ENCODE results near the gene SEPTIN12. TPM values are rescaled to one million over a fixed set of nuclear protein-coding genes. Genes with fewer than 3 reads are reported as not detected.

The SEPTIN12 gene
- total RNA-seq, 1 experiment from 2014 or later = not detected

GRCh38 chr16:4825196-4825595 lies 37.1 kb upstream of the SEPTIN12 start:
- Histone ChIP-seq H3K27me3 (replicated peaks; ENCODE audit: insufficient read depth, low read depth, low read length, poor library complexity) (no peaks in the 10 kb centered on the region), H3K36me3 (ENCODE audit: insufficient read depth, low read length, poor library complexity, severe bottlenecking) (peaks cover 62% of the 10 kb centered on the region), H3K4me3 (ENCODE audit: low read depth, low read length, poor library complexity, severe bottlenecking) (no peak overlapping the region), H3K27ac (ENCODE audit: low read depth, low read length, poor library complexity, severe bottlenecking) (no peak overlapping the region), H3K9me3 (ENCODE audit: low read depth, low read length, poor library complexity, severe bottlenecking) (no peaks in the 10 kb centered on the region), H3K4me1 (ENCODE audit: insufficient read depth, low read length, poor library complexity, severe bottlenecking) (no peaks in the 10 kb centered on the region)
- no peak for TF ChIP-seq EZH2 (IDR thresholded peaks at IDR 0.05; ENCODE audit: borderline replicate concordance, low read depth, low read length, poor library complexity, severe bottlenecking)
- TF ChIP-seq, protein P1, sequence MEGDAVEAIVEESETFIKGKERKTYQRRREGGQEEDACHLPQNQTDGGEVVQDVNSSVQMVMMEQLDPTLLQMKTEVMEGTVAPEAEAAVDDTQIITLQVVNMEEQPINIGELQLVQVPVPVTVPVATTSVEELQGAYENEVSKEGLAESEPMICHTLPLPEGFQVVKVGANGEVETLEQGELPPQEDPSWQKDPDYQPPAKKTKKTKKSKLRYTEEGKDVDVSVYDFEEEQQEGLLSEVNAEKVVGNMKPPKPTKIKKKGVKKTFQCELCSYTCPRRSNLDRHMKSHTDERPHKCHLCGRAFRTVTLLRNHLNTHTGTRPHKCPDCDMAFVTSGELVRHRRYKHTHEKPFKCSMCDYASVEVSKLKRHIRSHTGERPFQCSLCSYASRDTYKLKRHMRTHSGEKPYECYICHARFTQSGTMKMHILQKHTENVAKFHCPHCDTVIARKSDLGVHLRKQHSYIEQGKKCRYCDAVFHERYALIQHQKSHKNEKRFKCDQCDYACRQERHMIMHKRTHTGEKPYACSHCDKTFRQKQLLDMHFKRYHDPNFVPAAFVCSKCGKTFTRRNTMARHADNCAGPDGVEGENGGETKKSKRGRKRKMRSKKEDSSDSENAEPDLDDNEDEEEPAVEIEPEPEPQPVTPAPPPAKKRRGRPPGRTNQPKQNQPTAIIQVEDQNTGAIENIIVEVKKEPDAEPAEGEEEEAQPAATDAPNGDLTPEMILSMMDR (conservative IDR thresholded peaks at IDR 0.05; ENCODE audit: low read depth, low read length) = no peak
- CTCF ChIA-PET = no interaction called here
- intact Hi-C loops (cut with micrococcal nuclease; ENCODE audit: unreplicated experiment) = no loop called here
- no TSS peak for BruUV-seq (replicated peaks)
- no peak for DNase-seq (ENCODE audit: low spot score)
- POLR2A ChIA-PET (ENCODE audit: low non-redundant PET) = no interaction called here

- Histone ChIP-seq H3K4me3 (ENCODE audit: low read depth, low read length, poor library complexity, severe bottlenecking) (no peak overlapping the region), H3K4me1 (ENCODE audit: insufficient read depth, low read length, poor library complexity, severe bottlenecking) (no peaks in the 10 kb centered on the region), H3K36me3 (ENCODE audit: insufficient read depth, low read length, poor library complexity, severe bottlenecking) (peaks cover 52% of the 10 kb centered on the region), H3K9me3 (ENCODE audit: low read depth, low read length, poor library complexity, severe bottlenecking) (no peaks in the 10 kb centered on the region), H3K27me3 (replicated peaks; ENCODE audit: insufficient read depth, low read depth, low read length, poor library complexity) (no peaks in the 10 kb centered on the region), H3K27ac (ENCODE audit: low read depth, low read length, poor library complexity, severe bottlenecking) (no peak overlapping the region)
- ChIA-PET POLR2A (ENCODE audit: low non-redundant PET) (no interaction called here), CTCF (no interaction called here)
- intact Hi-C loops (cut with micrococcal nuclease; ENCODE audit: unreplicated experiment) = no loop called here
- BruUV-seq (replicated peaks) = no TSS peak
- no peak for DNase-seq (ENCODE audit: low spot score)
- TF ChIP-seq EZH2 (IDR thresholded peaks at IDR 0.05; ENCODE audit: borderline replicate concordance, low read depth, low read length, poor library complexity, severe bottlenecking) = no peak
- TF ChIP-seq, protein P1 (conservative IDR thresholded peaks at IDR 0.05; ENCODE audit: low read depth, low read length) = no peak
Observed at GRCh38 chr16:4820652-4821051, 32.5 kb upstream of the SEPTIN12 start.

DNA sequence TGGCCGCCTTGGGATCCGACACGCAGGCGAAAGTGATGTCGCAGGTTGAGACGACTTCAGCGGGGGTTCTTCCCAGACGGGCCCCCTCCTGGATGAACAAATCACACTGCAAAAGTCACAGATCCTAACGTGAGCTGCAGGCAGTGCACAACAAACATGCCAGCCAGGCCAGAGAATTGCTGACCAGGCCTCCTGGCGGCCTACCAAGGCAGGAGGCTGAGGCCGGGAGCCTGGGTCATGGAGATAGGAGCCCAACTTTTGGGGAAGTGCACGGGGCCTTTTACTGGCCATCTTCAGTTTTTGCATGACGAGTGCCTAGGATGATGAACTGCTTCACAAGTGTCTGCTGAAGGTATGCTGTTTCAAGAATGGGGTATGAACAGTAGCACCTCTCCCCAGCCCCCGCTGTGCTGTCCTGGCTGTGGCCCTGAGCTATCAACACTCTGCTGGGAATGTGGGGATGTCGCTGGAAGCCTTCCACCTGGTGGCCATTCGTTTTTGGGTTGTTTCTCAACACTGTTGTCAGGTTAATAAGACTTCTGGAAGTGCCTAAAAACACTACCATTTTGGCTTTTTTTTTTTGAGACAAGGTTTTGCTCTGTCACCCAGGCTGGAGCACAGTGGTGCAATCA lies 26.5 kb upstream of the SEPTIN12 start:
- intact Hi-C loops (cut with micrococcal nuclease; ENCODE audit: unreplicated experiment) = no loop called here
- DNase-seq (ENCODE audit: low spot score) = no peak
- peaks cover 49% of the 10 kb centered on the region for H3K36me3 ChIP-seq (ENCODE audit: insufficient read depth, low read length, poor library complexity, severe bottlenecking)
- no TSS peak for BruUV-seq (replicated peaks)
- no peaks in the 10 kb centered on the region for H3K9me3 ChIP-seq (ENCODE audit: low read depth, low read length, poor library complexity, severe bottlenecking)
- H3K27me3 ChIP-seq (replicated peaks; ENCODE audit: insufficient read depth, low read depth, low read length, poor library complexity) = no peaks in the 10 kb centered on the region
- TF ChIP-seq, protein P1 (conservative IDR thresholded peaks at IDR 0.05; ENCODE audit: low read depth, low read length) = no peak
- no peak for TF ChIP-seq EZH2 (IDR thresholded peaks at IDR 0.05; ENCODE audit: borderline replicate concordance, low read depth, low read length, poor library complexity, severe bottlenecking)
- CTCF ChIA-PET = no interaction called here
- no peaks in the 10 kb centered on the region for H3K4me1 ChIP-seq (ENCODE audit: insufficient read depth, low read length, poor library complexity, severe bottlenecking)
- POLR2A ChIA-PET (ENCODE audit: low non-redundant PET) = no interaction called here
- H3K27ac ChIP-seq (ENCODE audit: low read depth, low read length, poor library complexity, severe bottlenecking) = no peak overlapping the region
- no peak overlapping the region for H3K4me3 ChIP-seq (ENCODE audit: low read depth, low read length, poor library complexity, severe bottlenecking)

Measured in A673 (cell line).